HepG2 (cell line): ENCODE measurements around the gene WDR53. TPM values are rescaled to one million over a fixed set of nuclear protein-coding genes. Genes with fewer than 3 reads are reported as not detected.
A peak's percentile ranks its signal among the peaks of the same experiment; 100 is the strongest.

Source experiments
- ATAC-seq: fragments of 200-7000 bp; cut with Tn5 transposase; 3 replicates; pipeline ENCODE4 v1.9.1; 2020; ENCODE audit warnings: mild to moderate bottlenecking, moderate library complexity
- BruUV-seq: library from RNA; stranded (reverse); fragments of 400-500 nt; replicated peaks from 2 replicates; lab custom pipeline; 2021; lab: Mats Ljungman, UMichigan
- CTCF ChIA-PET: fragments of 300-600 bp; formaldehyde crosslinking; extraction: SDS; loops from one replicate; lab custom pipeline; 2021; ENCODE audit warnings: low total read pairs, inconsistent platforms, low intra/inter-chr PET ratio; lab: Yijun Ruan, JAX
- POLR2A ChIA-PET: fragments of 350-600 bp; sonication (Branson Sonifier 250); formaldehyde crosslinking; loops from one replicate; lab custom pipeline; 2020; ENCODE audit warnings: antibody characterized with exemption, inconsistent platforms; lab: Yijun Ruan, JAX
- DNase-seq: peaks from one replicate; pipeline ENCODE4 v3.0.0-alpha.2; 2015; ENCODE audit warnings: low spot score
- FAIRE-seq: peaks from 3 replicates; lab custom pipeline; 2011; peaks lifted over from hg19 to GRCh38; lab: Jason Lieb, UNC
- H2AFZ ChIP-seq: one replicate; pipeline ENCODE4 v1.6.1; 2011; ENCODE audit warnings: low read length, inconsistent platforms
- H3K27ac ChIP-seq: fragments of 300-600 bp; 3 replicates; pipeline ENCODE4 v1.8.0; 2011; ENCODE audit warnings: mixed run types, mild to moderate bottlenecking, mixed read lengths, low read length, inconsistent platforms; ENCODE audit not compliant: insufficient read depth; ENCODE audit errors: extremely low read length
- H3K27me3 ChIP-seq, 2 experiments: fragments of 200-600 bp in 1 of 2; 2 replicates in 1 of 2; 3 replicates in 1 of 2; pipeline versions ENCODE4 v1.6.0 to v1.8.0; 2011; ENCODE audit warnings: low read length in 2 of 2, mild to moderate bottlenecking in 2 of 2, moderate library complexity in 2 of 2, inconsistent platforms in 1 of 2; ENCODE audit not compliant: insufficient read depth in 2 of 2, control insufficient read depth in 1 of 2
- H3K36me3 ChIP-seq, 2 experiments: fragments of 200-600 bp in 1 of 2; replicated peaks in 1 of 2; 2 replicates in 1 of 2; 3 replicates in 1 of 2; pipeline versions ENCODE4 v1.5.1 to v1.8.0; 2011; ENCODE audit warnings: low read length in 2 of 2, inconsistent platforms in 1 of 2; ENCODE audit not compliant: insufficient read depth in 2 of 2, control insufficient read depth in 1 of 2
- H3K4me1 ChIP-seq: 2 replicates; pipeline ENCODE4 v1.5.1; 2012; ENCODE audit warnings: low read length, inconsistent platforms; ENCODE audit not compliant: insufficient read depth
- H3K4me2 ChIP-seq: 2 replicates; pipeline ENCODE4 v1.6.0; 2011; ENCODE audit warnings: low read depth, low read length, inconsistent platforms
- H3K4me3 ChIP-seq, 3 experiments: fragments of 200-600 bp in 1 of 3; sonication (generic), shearing (Covaris generic) in 1 of 3; replicated peaks in 1 of 3; 2 replicates each; pipeline ENCODE4 v1.5.1; 2011 to 2016; ENCODE audit warnings: low read length in 3 of 3, inconsistent platforms in 2 of 3, low read depth in 2 of 3, mild to moderate bottlenecking in 2 of 3, control low read depth in 1 of 3, mixed read lengths in 1 of 3; ENCODE audit not compliant: insufficient read depth in 1 of 3
- H3K79me2 ChIP-seq: one replicate; pipeline ENCODE4 v1.6.1; 2011; ENCODE audit warnings: low read length, inconsistent platforms; ENCODE audit not compliant: insufficient read depth
- H3K9ac ChIP-seq: 2 replicates; pipeline ENCODE4 v1.6.0; 2011; ENCODE audit warnings: mild to moderate bottlenecking, low read depth, low read length, inconsistent platforms; ENCODE audit not compliant: insufficient read depth
- H3K9me3 ChIP-seq: 2 replicates; pipeline ENCODE4 v1.5.1; 2012; ENCODE audit warnings: mild to moderate bottlenecking, low read length
- H4K20me1 ChIP-seq: 2 replicates; pipeline ENCODE4 v1.6.0; 2011; ENCODE audit warnings: inconsistent platforms, mild to moderate bottlenecking, low read length, moderate library complexity; ENCODE audit not compliant: insufficient read depth
- ARID3A ChIP-seq: IDR thresholded peaks from 2 replicates; pipeline ENCODE4 v1.6.1; 2012; ENCODE audit warnings: low read depth, low read length, improper control_type of control experiment
- CEBPB ChIP-seq: IDR thresholded peaks from 2 replicates; pipeline ENCODE4 v1.6.1; 2011; ENCODE audit warnings: low read depth, low read length, improper control_type of control experiment, borderline replicate concordance
- CTCF ChIP-seq: sonication (generic); formaldehyde crosslinking; IDR thresholded peaks from 2 replicates; pipeline ENCODE4 v1.5.0; 2020; ENCODE audit warnings: mild to moderate bottlenecking, missing genetic modification reagents, moderate library complexity
- FOXM1 ChIP-seq: sonication (generic); formaldehyde crosslinking; IDR thresholded peaks from 2 replicates; pipeline ENCODE4 v1.5.0; 2020; ENCODE audit warnings: missing genetic modification reagents
- KAT2B ChIP-seq: fragments of 150-350 bp; IDR thresholded peaks from 2 replicates; pipeline ENCODE4 v1.6.1; 2014; ENCODE audit warnings: low read depth, low read length, borderline replicate concordance
- KDM4B ChIP-seq: sonication (generic); formaldehyde crosslinking; IDR thresholded peaks from 2 replicates; pipeline ENCODE4 v1.4.0; 2020; ENCODE audit warnings: missing genetic modification reagents
- NR2C2 ChIP-seq: sonication (generic); formaldehyde crosslinking; IDR thresholded peaks from 2 replicates; pipeline ENCODE4 v1.4.0; 2020; ENCODE audit warnings: missing genetic modification reagents, mild to moderate bottlenecking, moderate library complexity, borderline replicate concordance
- ONECUT2 ChIP-seq: sonication (generic); formaldehyde crosslinking; IDR thresholded peaks from 2 replicates; pipeline ENCODE4 v1.4.0; 2020; ENCODE audit warnings: missing genetic modification reagents
- STAG1 ChIP-seq: sonication (generic); formaldehyde crosslinking; IDR thresholded peaks from 2 replicates; pipeline ENCODE4 v1.4.0; 2020; ENCODE audit warnings: missing genetic modification reagents
- ZBTB8A ChIP-seq: sonication (generic); formaldehyde crosslinking; IDR thresholded peaks from 2 replicates; pipeline ENCODE4 v1.4.0; 2020; ENCODE audit warnings: mild to moderate bottlenecking, low read depth, missing genetic modification reagents, borderline replicate concordance
- ZNF3 ChIP-seq: IDR thresholded peaks from 2 replicates; pipeline ENCODE4 v1.7.0; 2017; ENCODE audit warnings: inconsistent platforms
- ZNF329 ChIP-seq: sonication (generic); formaldehyde crosslinking; IDR thresholded peaks from 2 replicates; pipeline ENCODE4 v1.9.0; 2021; ENCODE audit warnings: low read depth, mild to moderate bottlenecking, missing genetic modification reagents
- WGBS: methylation state at CpG from one replicate; pipeline ENCODE4 v1.1.6; 2017; ENCODE audit warnings: low lambda C conversion rate; 5-methylcytosine and 5-hydroxymethylcytosine counted together
- in situ Hi-C: cut with HindIII; loops from 2 replicates; pipeline ENCODE4 v1.10.0; 2017; ENCODE audit warnings: low pct_unique_long_range_greater_than_20kb; ENCODE audit not compliant: extremely low pct_ligation_motif_present
- intact Hi-C: fragments of 100-400 bp; cut with micrococcal nuclease; formaldehyde crosslinking; loops from one replicate; pipeline ENCODE4 v1.10.0; 2022; ENCODE audit not compliant: unreplicated experiment
- polyA plus RNA-seq, 8 experiments: library from polyadenylated mRNA; depleted of rRNA in 3 of 8; stranded (reverse) in 7 of 8; unstranded in 1 of 8; fragments of >200 nt; fragmentation: Illumina TruSeq in 4 of 8; extraction: Trizol in 4 of 8; gene quantifications; 2 replicates each; pipeline versions ENCODE4 v1.2.1 to v1.2.3, GENCODE V29; 2011 to 2016; ENCODE audit warnings: low read depth in 4 of 8, missing spikeins in 1 of 8, mixed read lengths in 1 of 8; ENCODE audit not compliant: insufficient read depth in 1 of 8
- total RNA-seq, 5 experiments: library from RNA; depleted of rRNA; stranded (reverse); fragments of >200 nt; fragmentation: Illumina TruSeq; extraction: Trizol; gene quantifications; 2 replicates each; pipeline ENCODE4 v1.2.3, GENCODE V29; 2016; ENCODE audit warnings: low read depth in 1 of 5

The WDR53 gene
- total and polyA plus RNA-seq, 2 of the 13 experiments (the other 11 are each of a cell fraction or from before 2014, with no cell fraction given): 3.5 to 7.7 TPM

DNA sequence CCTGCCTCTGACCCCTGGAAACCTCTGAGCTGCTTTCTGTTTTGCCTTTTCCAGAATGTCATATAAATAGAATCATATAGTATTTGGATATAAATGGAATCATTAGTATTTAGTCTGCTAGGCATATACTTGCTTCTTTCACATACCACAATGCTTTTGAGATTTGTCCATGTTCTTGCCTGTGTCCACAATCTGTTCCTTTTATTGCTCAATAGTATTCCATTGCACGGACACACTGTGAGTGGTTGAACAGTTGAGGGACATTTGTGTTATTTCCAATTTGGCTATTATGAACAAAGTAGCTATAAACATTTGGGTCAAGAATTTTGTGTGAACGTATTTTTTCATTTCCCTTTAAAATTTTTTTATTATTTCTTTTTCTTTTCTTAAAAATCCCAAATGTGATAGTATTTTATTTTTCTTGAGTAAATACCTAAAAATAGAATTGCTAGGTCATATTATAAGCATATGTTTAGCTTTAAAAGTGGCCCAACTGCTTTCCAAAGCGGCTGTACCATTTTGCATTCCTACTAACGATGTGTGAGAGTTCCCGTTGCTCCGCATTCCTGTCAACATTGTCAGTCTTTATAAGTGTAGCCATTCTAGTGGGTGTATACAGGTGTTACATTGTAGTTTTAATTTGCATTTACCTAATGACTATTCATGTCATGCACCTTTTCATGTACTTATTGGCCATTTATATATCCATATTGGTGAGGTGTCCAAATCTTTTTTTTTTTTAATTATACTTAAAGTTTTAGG lies 26.5 kb downstream of the WDR53 start:
- no TSS peak for BruUV-seq
- in situ Hi-C loops (no loop called here), intact Hi-C loops (no loop called here)
- ChIA-PET CTCF (interaction anchor here (0.6 kb wide), 1 partner anchor 823 kb away, joined by 3 read pairs; no protein-coding TSS in a partner anchor), POLR2A (no interaction called here)
- Histone ChIP-seq H3K4me3 (no peak overlapping the region), H3K27ac (no peak overlapping the region), H3K36me3 (no peaks in the 10 kb centered on the region), H3K27me3 (peaks cover 0 to 2% of the 10 kb centered on the region in 2 experiments; a peak in 1 of 5 replicates), H4K20me1 (no peaks in the 10 kb centered on the region), H3K9me3 (no peaks in the 10 kb centered on the region), H3K4me2 (no peak overlapping the region), H3K4me1 (peaks cover 10% of the 10 kb centered on the region), H3K9ac (no peak overlapping the region), H2AFZ (no peak overlapping the region), H3K79me2 (no peaks in the 10 kb centered on the region)
- FAIRE-seq: no peak
- no peak for DNase-seq
- TF ChIP-seq ZNF329 (no peak), CEBPB (peak; percentile 62), NR2C2 (CRISPR knock-in tag) (no peak), FOXM1 (CRISPR knock-in tag) (no peak)
- 40% methylated on average over 6 of the region's 6 CpGs for WGBS
- no peak for ATAC-seq

- in situ Hi-C loops: loop anchor here (10.0 kb wide), 1 partner anchor 147 kb away; no protein-coding TSS in a partner anchor
- no TSS peak for BruUV-seq
- FAIRE-seq (no peak), ATAC-seq (peak; percentile 30; the same call in 1 of the 3 replicates), DNase-seq (no peak)
- no peak overlapping the region for H3K27ac ChIP-seq
- H3K9ac ChIP-seq: no peak overlapping the region
- H3K4me2 ChIP-seq: peak overlapping the region; percentile 51
- ChIA-PET POLR2A (no interaction called here), CTCF (no interaction called here)
- peak overlapping the region in 1 of 3 experiments; percentile 40; a peak in 1 of 6 replicates for H3K4me3 ChIP-seq
- no peaks in the 10 kb centered on the region for H3K79me2 ChIP-seq
- no peaks in the 10 kb centered on the region for H4K20me1 ChIP-seq
- H3K27me3 ChIP-seq: no peaks in the 10 kb centered on the region; a peak in 1 of 5 replicates
- H3K9me3 ChIP-seq: no peaks in the 10 kb centered on the region
- intact Hi-C loops: no loop called here
- 11% methylated on average over 15 of the region's 18 CpGs for WGBS
- peaks cover 9% of the 10 kb centered on the region; the same call in 1 of the 2 replicates for H3K4me1 ChIP-seq
- H2AFZ ChIP-seq: peak overlapping the region; percentile 69
- peak; percentile 57 for TF ChIP-seq CTCF (CRISPR knock-in tag)
- peak; percentile 84 for TF ChIP-seq KAT2B
- no peak for TF ChIP-seq ZBTB8A (CRISPR knock-in tag)
- peak; percentile 69 for TF ChIP-seq ONECUT2 (CRISPR knock-in tag)
- no peak for TF ChIP-seq ZNF3 (CRISPR knock-in tag)
- TF ChIP-seq ARID3A: peak; percentile 48; the same call in 1 of the 2 replicates
- no peak for TF ChIP-seq KDM4B (CRISPR knock-in tag)
- TF ChIP-seq STAG1 (CRISPR knock-in tag): peak; percentile 34; the same call in 1 of the 2 replicates
- H3K36me3 ChIP-seq: no peaks in the 10 kb centered on the region
These were observed 30.9 kb downstream of the WDR53 start for GRCh38 chr3:196537319-196537984.
